Mucosa of rectum (tissue), 2 donors: ENCODE results near the gene ALG12.

Experiments
- H3K27ac ChIP-seq, 2 donors: one replicate each; pipeline ENCODE4 v1.7.0; 2013; ENCODE audit warnings: inconsistent platforms in 2 of 2, low read depth in 2 of 2, low read length in 2 of 2
- H3K27me3 ChIP-seq, 2 donors: one replicate each; pipeline ENCODE4 v1.7.0; 2013; ENCODE audit warnings: low read length in 2 of 2; ENCODE audit not compliant: control insufficient read depth in 2 of 2, insufficient read depth in 2 of 2
- H3K36me3 ChIP-seq, 2 donors: one replicate each; pipeline ENCODE4 v1.7.0; 2013; ENCODE audit warnings: low read length in 2 of 2; ENCODE audit not compliant: control insufficient read depth in 2 of 2, insufficient read depth in 2 of 2
- H3K4me1 ChIP-seq, 2 donors: one replicate each; pipeline ENCODE4 v1.7.0; 2013; ENCODE audit warnings: low read length in 2 of 2, mild to moderate bottlenecking in 1 of 2; ENCODE audit not compliant: control insufficient read depth in 2 of 2, insufficient read depth in 2 of 2
- H3K4me3 ChIP-seq, 2 donors: one replicate each; pipeline ENCODE4 v1.7.0; 2013; ENCODE audit warnings: low read length in 2 of 2
- H3K9ac ChIP-seq, 2 donors: one replicate each; pipeline ENCODE4 v1.7.0; 2013; ENCODE audit warnings: low read length in 2 of 2, low read depth in 1 of 2, mild to moderate bottlenecking in 1 of 2
- H3K9me3 ChIP-seq, 2 donors: one replicate each; pipeline ENCODE4 v1.7.0; 2013; ENCODE audit warnings: low read length in 2 of 2; ENCODE audit not compliant: control insufficient read depth in 2 of 2
- donor health status: healthy.
- donor health status: Normal muscosa, but diverticular disease.

ALG12 gene

DNA sequence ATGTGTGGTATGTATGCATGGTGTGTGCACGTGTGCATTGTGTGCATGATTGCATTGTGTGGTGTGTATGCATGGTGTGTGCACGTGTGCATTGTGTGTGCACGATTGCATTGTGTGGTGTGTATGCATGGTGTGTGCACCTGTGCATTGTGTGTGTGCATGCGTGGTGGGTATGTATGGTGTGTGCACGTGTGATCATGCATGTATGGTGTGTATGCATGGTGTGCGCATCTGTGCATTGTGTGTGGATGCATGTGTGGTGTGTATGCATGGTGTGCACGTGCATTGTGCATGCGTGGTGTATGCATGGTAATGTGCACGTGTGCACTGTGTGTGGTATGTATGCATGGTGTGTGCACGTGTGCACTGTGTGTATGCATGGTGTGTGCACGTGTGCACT lies 16.8 kb downstream of the ALG12 start:
- Histone ChIP-seq H3K9me3 (no peaks in the 10 kb centered on the region), H3K4me1 (no peaks in the 10 kb centered on the region), H3K4me3 (no peak overlapping the region), H3K27me3 (no peaks in the 10 kb centered on the region), H3K9ac (no peak overlapping the region), H3K27ac (no peak overlapping the region), H3K36me3 (peaks cover 41 to 50% of the 10 kb centered on the region in 2 donors)

DNA sequence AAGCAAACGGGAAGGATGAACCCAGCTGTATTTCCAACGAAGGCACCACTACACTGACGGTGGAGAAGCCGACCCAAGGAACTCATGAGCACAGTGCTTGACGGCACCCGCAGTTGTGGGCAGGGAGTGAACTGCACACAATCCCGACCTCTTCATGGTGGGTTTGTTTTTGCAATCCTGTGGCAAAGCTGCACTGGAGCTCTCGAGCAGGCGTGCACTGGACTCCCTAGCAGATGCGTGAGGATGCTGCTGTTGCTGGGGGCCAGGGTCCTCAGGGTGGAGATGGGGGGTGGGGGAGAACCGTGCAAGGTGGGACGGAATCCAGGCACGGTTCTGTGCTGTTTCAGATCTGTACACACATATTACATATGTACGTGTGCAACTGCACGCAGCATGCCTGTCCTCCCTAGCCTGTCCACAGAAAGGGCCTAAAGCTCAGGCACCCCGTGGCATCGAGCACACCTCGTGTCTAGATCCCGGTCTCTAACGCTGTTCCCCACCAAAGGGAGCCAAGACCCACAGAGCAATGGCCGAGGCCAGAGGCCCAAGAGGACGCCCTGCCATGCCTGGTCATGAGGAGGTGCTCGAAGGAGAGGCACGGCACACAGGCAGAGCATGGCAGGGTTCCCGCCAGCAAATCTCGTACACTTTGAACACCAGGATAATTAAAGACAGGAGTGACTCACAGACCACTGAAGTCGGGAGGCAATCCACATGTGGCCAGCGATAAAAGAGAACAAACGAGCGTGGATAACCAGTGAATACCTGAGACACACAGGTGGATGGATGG lies 17.6 kb downstream of the ALG12 start:
- Histone ChIP-seq H3K36me3 (peaks cover 41 to 50% of the 10 kb centered on the region in 2 donors), H3K9me3 (no peaks in the 10 kb centered on the region), H3K9ac (no peak overlapping the region), H3K27me3 (no peaks in the 10 kb centered on the region), H3K4me1 (no peaks in the 10 kb centered on the region), H3K27ac (no peak overlapping the region), H3K4me3 (no peak overlapping the region)

DNA sequence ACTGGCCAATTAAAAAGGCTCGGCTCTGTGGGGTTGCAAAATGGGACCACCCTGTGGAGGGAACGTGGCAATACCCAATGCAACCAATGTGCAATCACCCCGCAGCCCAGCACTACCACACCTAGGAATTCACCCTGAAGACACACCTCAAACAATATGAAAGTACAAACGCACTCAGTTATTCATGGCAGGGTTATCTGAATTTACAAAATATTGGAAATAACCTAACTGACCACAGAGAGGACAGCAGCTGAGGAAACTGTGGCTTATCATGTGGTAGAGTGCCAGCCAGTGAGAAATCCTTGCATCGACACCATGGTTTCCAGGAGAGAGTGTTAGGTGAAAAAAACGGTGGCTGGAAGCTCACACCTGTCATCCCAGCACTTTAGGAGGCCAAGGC lies 18.7 kb downstream of the ALG12 start:
- no peak overlapping the region for H3K9ac ChIP-seq
- no peak overlapping the region for H3K4me3 ChIP-seq
- H3K27ac ChIP-seq, result no peak overlapping the region
- H3K4me1 ChIP-seq, result no peaks in the 10 kb centered on the region
- H3K27me3 ChIP-seq, result no peaks in the 10 kb centered on the region
- no peaks in the 10 kb centered on the region for H3K9me3 ChIP-seq
- peaks cover 41 to 47% of the 10 kb centered on the region in 2 donors for H3K36me3 ChIP-seq

DNA sequence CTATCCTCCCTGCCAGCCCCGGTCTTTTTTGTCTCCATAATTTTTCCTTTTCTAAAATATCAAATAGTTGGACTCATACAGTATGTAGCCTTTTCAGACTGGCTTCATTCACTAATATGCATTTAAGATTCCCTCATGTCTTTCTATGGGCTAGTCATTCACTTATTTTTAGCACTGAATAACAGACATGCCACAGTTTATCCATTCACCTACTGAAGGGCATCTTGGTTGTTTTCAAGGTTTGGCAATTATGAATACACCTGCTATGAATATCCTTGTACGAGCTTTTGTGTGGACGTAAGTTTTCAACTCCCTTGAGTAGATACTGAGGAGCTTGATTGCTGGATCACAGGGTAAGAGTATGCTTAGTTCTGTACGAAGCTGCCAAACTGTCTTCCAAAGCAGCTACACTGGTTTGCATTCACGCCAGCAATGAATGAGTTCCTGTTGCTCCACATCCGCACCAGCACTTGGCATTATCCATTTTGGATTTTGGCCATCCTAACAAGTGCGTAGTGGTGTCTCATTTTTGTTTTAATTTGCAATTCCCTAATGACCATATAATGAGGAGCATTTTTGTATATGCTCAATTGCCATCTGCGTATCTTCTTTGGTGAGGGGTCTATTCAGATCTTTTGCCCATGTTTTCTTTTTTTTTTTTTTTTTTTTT lies 21.1 kb downstream of the ALG12 start:
- Histone ChIP-seq H3K4me3 (no peak overlapping the region), H3K36me3 (peaks cover 21 to 27% of the 10 kb centered on the region in 2 donors), H3K4me1 (peaks cover 0 to 2% of the 10 kb centered on the region in 2 donors), H3K27me3 (no peaks in the 10 kb centered on the region), H3K9ac (no peak overlapping the region), H3K27ac (no peak overlapping the region), H3K9me3 (no peaks in the 10 kb centered on the region)

DNA sequence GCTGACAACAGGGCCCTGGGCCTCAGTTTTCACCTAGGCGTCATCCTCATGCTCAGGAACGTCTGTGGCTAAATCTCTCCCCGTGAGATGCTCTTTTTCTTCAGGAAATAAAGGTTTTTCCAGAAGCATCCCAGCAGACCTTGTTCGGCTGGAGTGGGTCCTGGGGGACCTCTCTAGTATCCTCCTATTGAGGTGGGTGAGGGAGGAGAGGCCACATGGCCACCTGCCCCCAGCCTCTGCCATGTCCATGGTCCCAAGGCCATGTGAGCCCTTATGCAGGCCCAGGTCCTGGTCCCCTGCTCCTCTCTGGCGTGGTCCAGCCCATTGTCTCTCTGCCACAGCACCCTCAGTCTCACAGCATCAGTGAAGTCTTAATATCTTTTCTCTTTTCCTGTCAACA lies 22.0 kb downstream of the ALG12 start:
- no peak overlapping the region for H3K27ac ChIP-seq
- no peak overlapping the region for H3K4me3 ChIP-seq
- no peak overlapping the region for H3K9ac ChIP-seq
- H3K27me3 ChIP-seq, result no peaks in the 10 kb centered on the region
- H3K4me1 ChIP-seq, result peaks cover 0 to 2% of the 10 kb centered on the region in 2 donors
- H3K36me3 ChIP-seq, result peaks cover 13 to 21% of the 10 kb centered on the region in 2 donors
- no peaks in the 10 kb centered on the region for H3K9me3 ChIP-seq

DNA sequence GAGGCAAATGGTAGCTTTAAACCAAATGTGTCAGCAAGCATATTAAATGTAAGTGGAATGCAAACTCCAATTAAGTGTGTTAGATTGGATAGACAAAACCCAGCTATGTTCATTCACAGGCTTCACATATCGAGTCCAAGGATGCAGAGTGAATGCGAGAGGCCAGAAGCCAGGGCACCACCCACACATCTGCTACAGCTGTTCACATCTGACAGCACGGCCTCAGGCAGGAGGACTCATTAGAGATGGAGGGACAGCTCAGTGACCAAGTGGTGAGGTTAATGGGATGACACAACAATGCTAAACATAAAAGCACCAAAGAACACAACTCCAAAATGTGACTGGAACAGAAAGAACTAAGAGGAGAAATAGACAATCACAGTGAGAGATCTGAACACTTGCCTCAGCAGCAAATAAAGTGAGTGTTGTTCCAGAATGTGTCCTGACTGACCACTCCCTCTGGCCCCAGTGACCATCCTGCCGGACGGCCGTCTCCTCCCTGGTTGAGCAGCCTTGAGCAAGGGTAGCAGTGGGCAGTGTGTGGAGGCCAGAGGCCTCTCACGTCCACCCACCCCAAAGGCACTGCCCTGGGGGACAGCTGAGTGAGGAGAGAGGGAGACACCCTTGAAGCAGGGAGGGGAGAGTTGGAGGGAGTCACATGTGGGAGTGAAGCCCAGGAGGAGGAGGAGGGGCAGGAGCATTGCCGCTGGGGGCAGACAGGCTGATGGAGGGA lies 23.8 kb downstream of the ALG12 start:
- H3K9ac ChIP-seq, result no peak overlapping the region
- no peak overlapping the region for H3K4me3 ChIP-seq
- H3K36me3 ChIP-seq, result peaks cover 4 to 10% of the 10 kb centered on the region in 2 donors
- H3K27ac ChIP-seq, result no peak overlapping the region
- peaks cover 0 to 1% of the 10 kb centered on the region in 2 donors for H3K9me3 ChIP-seq
- H3K27me3 ChIP-seq, result no peaks in the 10 kb centered on the region
- peaks cover 0 to 2% of the 10 kb centered on the region in 2 donors for H3K4me1 ChIP-seq

DNA sequence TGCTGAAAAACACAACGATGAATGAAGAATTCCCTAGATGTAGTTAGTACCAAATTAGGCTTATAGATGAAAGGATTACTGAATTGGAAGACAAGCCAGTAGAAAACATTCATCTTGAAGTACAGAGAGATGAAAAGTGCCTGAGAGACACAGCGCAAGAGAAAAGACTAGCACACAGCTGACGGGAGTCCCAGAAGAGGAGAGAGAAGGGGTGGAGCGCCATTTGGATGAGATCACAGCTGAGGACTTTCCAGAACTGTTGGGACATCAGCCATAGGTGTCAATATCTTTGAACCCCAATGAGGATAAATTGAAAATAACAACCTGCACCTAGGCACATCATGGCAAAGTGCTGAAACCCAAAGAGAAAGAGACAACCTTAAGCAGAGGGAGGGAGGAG lies 25.2 kb downstream of the ALG12 start:
- peaks cover 0 to 3% of the 10 kb centered on the region in 2 donors for H3K9me3 ChIP-seq
- peaks cover 0 to 2% of the 10 kb centered on the region in 2 donors for H3K4me1 ChIP-seq
- no peak overlapping the region for H3K9ac ChIP-seq
- peaks cover 10 to 20% of the 10 kb centered on the region in 2 donors for H3K36me3 ChIP-seq
- no peaks in the 10 kb centered on the region for H3K27me3 ChIP-seq
- no peak overlapping the region for H3K4me3 ChIP-seq
- no peak overlapping the region for H3K27ac ChIP-seq

DNA sequence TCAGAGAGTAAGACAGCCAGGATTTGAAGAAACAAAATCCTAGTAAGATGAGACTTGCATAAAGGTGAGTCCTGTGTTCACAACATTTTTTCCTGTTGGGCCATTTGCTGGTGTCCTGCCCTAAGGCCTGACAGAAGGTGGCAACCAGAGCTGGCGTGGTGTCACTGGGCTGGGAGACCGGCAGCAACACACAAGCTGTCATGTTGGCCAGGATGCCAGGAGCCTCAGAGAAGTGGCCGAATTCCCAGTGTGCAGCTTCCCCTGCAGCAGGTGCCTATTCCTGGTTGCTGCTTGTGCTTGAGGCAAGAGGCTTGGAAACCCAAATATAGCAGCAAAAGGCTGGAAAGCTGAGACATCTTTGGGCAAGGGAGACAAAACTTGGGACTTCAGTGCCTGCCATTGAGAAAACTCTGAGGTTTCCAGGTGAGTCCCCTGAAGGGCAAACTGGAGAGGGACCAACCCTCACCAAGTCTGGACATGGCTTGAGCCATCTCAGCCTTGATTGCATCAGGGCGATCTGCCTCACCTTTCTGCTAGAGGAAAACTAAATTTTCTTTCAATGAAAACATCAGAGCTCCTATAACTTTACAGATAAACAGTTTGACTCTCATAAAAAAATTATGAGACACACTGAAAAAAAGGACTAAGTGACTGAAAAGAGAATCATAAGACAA lies 25.9 kb downstream of the ALG12 start:
- Histone ChIP-seq H3K4me3 (no peak overlapping the region), H3K9ac (no peak overlapping the region), H3K27ac (no peak overlapping the region)

DNA sequence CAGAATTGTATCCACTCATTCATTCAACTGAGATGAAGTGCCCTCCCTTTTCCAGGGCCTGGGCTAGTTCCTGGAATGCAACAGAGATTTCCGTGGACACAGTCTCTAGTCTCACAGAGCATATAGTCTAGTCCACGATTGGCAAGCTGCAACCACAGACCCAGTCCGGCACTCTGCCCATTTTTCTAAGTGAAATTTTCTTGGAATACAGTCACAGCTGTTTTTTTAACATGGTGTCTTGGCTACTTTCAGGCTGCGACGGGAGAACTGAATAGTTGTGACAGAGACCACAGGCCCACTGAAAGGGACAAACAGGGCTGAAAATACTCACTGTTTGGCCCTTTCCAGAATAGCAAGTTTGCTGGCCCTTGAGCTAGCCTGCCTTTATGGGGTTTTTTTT lies 29.2 kb downstream of the ALG12 start:
- Histone ChIP-seq H3K36me3 (peaks cover 29 to 49% of the 10 kb centered on the region in 2 donors), H3K9ac (no peak overlapping the region), H3K27ac (no peak overlapping the region), H3K4me1 (peaks cover 0 to 2% of the 10 kb centered on the region in 2 donors), H3K9me3 (peaks cover 0 to 3% of the 10 kb centered on the region in 2 donors), H3K27me3 (no peaks in the 10 kb centered on the region), H3K4me3 (no peak overlapping the region)

More for the DNA sequence above, 25.9 kb downstream of the ALG12 start:
- H3K36me3 ChIP-seq, result peaks cover 10 to 20% of the 10 kb centered on the region in 2 donors
- H3K9me3 ChIP-seq, result peaks cover 0 to 3% of the 10 kb centered on the region in 2 donors
- H3K27me3 ChIP-seq, result no peaks in the 10 kb centered on the region
- peaks cover 0 to 2% of the 10 kb centered on the region in 2 donors for H3K4me1 ChIP-seq
